Measurements from ENCODE around the gene RYR3.

DNA sequence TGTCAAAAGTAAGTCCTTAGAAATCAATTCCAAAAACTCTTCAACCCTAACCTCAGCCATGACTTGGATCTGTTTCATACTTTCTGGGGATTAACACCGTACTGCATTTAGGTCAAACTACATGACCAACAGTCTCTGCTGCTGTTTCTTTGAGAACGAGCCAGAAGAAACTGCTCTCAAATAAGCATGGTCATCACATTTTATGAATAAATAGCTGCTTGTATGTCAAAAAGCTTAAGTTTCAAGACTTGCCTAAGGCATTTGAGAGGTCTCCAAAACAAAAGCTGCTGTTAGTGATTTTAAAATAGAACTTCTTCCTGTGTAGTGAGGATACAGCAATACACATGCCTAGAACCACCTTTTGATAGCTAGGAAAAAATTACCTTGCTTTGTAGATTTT is 491.2 kb downstream of the RYR3 start:
- no peak for TF ChIP-seq CTCF (IDR thresholded peaks at IDR 0.05)
- TF ChIP-seq POLR2A (IDR thresholded peaks at IDR 0.05): no peak

Data from lower leg skin (tissue), 3 donors.